Ovary (tissue), 3 donors: ENCODE data around the gene TGFB2.

ENCODE experiments used
- EP300 ChIP-seq: sonication (generic); formaldehyde crosslinking; IDR thresholded peaks from one replicate; pipeline ENCODE4 v1.6.1; 2017; ENCODE audit warnings: antibody characterized with exemption
- POLR2A ChIP-seq: fragments of 450-650 bp; IDR thresholded peaks from one replicate; pipeline ENCODE4 v1.6.1; 2017; ENCODE audit warnings: antibody characterized with exemption, mild to moderate bottlenecking, moderate library complexity
- TF ChIP-seq, protein P1 (sequence below), 3 donors: fragments of 450-650 bp in 2 of 3; fragments of 200-600 bp in 1 of 3; IDR thresholded peaks; one replicate each; pipeline versions ENCODE4 v1.5.1 to v1.8.0; 2016 to 2022; ENCODE audit warnings: antibody characterized with exemption in 3 of 3, mild to moderate bottlenecking in 1 of 3
- donor health status: DM: no; HTN: no; CAD: no.

- TF ChIP-seq, protein P1, sequence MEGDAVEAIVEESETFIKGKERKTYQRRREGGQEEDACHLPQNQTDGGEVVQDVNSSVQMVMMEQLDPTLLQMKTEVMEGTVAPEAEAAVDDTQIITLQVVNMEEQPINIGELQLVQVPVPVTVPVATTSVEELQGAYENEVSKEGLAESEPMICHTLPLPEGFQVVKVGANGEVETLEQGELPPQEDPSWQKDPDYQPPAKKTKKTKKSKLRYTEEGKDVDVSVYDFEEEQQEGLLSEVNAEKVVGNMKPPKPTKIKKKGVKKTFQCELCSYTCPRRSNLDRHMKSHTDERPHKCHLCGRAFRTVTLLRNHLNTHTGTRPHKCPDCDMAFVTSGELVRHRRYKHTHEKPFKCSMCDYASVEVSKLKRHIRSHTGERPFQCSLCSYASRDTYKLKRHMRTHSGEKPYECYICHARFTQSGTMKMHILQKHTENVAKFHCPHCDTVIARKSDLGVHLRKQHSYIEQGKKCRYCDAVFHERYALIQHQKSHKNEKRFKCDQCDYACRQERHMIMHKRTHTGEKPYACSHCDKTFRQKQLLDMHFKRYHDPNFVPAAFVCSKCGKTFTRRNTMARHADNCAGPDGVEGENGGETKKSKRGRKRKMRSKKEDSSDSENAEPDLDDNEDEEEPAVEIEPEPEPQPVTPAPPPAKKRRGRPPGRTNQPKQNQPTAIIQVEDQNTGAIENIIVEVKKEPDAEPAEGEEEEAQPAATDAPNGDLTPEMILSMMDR (IDR thresholded peaks at IDR 0.05) = no peak
- TF ChIP-seq POLR2A (no peak), EP300 (no peak)
These were observed 8.8 kb upstream of the TGFB2 start for GRCh38 chr1:218336328-218336727.
